HCT116 (cell line): Measurements from ENCODE around the gene RRP12. TPM values are rescaled to one million over a fixed set of nuclear protein-coding genes. Genes with fewer than 3 reads are reported as not detected.

Experiments used
- ATAC-seq: fragments of 200-7000 bp; cut with Tn5 transposase; 2 replicates; pipeline ENCODE4 v1.9.1; 2020; ENCODE audit warnings: mild to moderate bottlenecking, moderate library complexity
- BruUV-seq: library from RNA; stranded (reverse); fragments of 400-500 nt; replicated peaks from 2 replicates; lab custom pipeline; 2021; lab: Mats Ljungman, UMichigan
- CTCF ChIA-PET: fragments of 300-600 bp; sonication (Branson Sonifier 250); formaldehyde crosslinking; loops from one replicate; lab custom pipeline; 2021; ENCODE audit warnings: antibody characterized with exemption; lab: Charles Lee
- POLR2A ChIA-PET: fragments of 300-600, 350-600 bp; sonication (Branson Sonifier 250); formaldehyde crosslinking; loops from one replicate; lab custom pipeline; 2021; ENCODE audit warnings: antibody characterized with exemption; lab: Charles Lee
- RAD21 ChIA-PET, 2 experiments: fragments of 300-600 bp; sonication (Branson Sonifier 250); formaldehyde crosslinking; loops; one replicate each; lab custom pipeline; 2023; ENCODE audit warnings: low total read pairs in 2 of 2; ENCODE audit not compliant: uncharacterized antibody in 2 of 2, unreplicated experiment in 2 of 2, low non-redundant PET in 1 of 2; lab: Charles Lee
- DNase-seq: peaks from one replicate; pipeline ENCODE4 v3.0.0-alpha.2; 2010; ENCODE audit warnings: low read depth, low spot score
- H2AFZ ChIP-seq: fragments of 200-600 bp; shearing (Covaris generic), sonication (generic); 2 replicates; pipeline ENCODE4 v1.6.1; 2017; ENCODE audit warnings: low read depth, mixed run types, mixed read lengths, antibody characterized with exemption, low read length; ENCODE audit not compliant: poor library complexity, severe bottlenecking
- H3K27ac ChIP-seq: 2 replicates; pipeline ENCODE4 v1.5.1; 2012; ENCODE audit warnings: low read depth, low read length
- H3K27me3 ChIP-seq: fragments of 200-600 bp; sonication (generic); 2 replicates; pipeline ENCODE4 v1.6.1; 2016; ENCODE audit warnings: mixed run types, low read length, mixed read lengths; ENCODE audit not compliant: insufficient read depth
- H3K36me3 ChIP-seq, 2 experiments: fragments of 200-500 bp in 1 of 2; fragments of 200-600 bp in 1 of 2; sonication (Bioruptor generic) in 1 of 2; sonication (generic) in 1 of 2; 2 replicates each; pipeline versions ENCODE4 v1.5.1 to v1.6.1; 2014 to 2016; ENCODE audit warnings: low read length in 2 of 2, inconsistent platforms in 1 of 2, mixed read lengths in 1 of 2, mixed run types in 1 of 2; ENCODE audit not compliant: insufficient read depth in 2 of 2, control insufficient read depth in 1 of 2
- H3K4me1 ChIP-seq, 2 experiments: fragments of 200-600 bp in 1 of 2; sonication (generic) in 1 of 2; 2 replicates each; pipeline versions ENCODE4 v1.5.1 to v1.6.1; 2012 to 2017; ENCODE audit warnings: low read length in 2 of 2, inconsistent platforms in 1 of 2, mild to moderate bottlenecking in 1 of 2, mixed read lengths in 1 of 2, mixed run types in 1 of 2, moderate library complexity in 1 of 2; ENCODE audit not compliant: insufficient read depth in 2 of 2, control insufficient read depth in 1 of 2
- H3K4me2 ChIP-seq: fragments of 200-600 bp; sonication (generic); 2 replicates; pipeline ENCODE4 v1.6.1; 2017; ENCODE audit warnings: mixed run types, low read length, mixed read lengths
- H3K4me3 ChIP-seq, 2 experiments: fragments of 200-600 bp in 1 of 2; sonication (generic) in 1 of 2; replicated peaks in 1 of 2; 2 replicates each; pipeline ENCODE4 v1.5.1; 2011 to 2016; ENCODE audit warnings: low read length in 2 of 2, control low read depth in 1 of 2, low read depth in 1 of 2, mild to moderate bottlenecking in 1 of 2, mixed read lengths in 1 of 2, mixed run types in 1 of 2
- H3K79me2 ChIP-seq: fragments of 200-600 bp; sonication (generic); 2 replicates; pipeline ENCODE4 v1.6.1; 2017; ENCODE audit warnings: mild to moderate bottlenecking, mixed run types, low read length, moderate library complexity, mixed read lengths; ENCODE audit not compliant: insufficient read depth
- H3K9ac ChIP-seq: fragments of 200-600 bp; sonication (generic); 2 replicates; pipeline ENCODE4 v1.6.1; 2016; ENCODE audit warnings: low read length, mixed read lengths
- H3K9me2 ChIP-seq: fragments of 200-600 bp; sonication (generic), shearing (Covaris generic); 2 replicates; pipeline ENCODE4 v1.6.1; 2017; ENCODE audit warnings: mixed run types, mild to moderate bottlenecking, moderate library complexity; ENCODE audit not compliant: insufficient read depth
- H3K9me3 ChIP-seq, 2 experiments: fragments of 200-500 bp in 1 of 2; fragments of 200-600 bp in 1 of 2; sonication (Bioruptor generic) in 1 of 2; sonication (generic) in 1 of 2; 2 replicates each; pipeline ENCODE4 v1.6.1; 2014 to 2017; ENCODE audit warnings: low read length in 2 of 2, mixed read lengths in 2 of 2, inconsistent platforms in 1 of 2, low read depth in 1 of 2, mild to moderate bottlenecking in 1 of 2, mixed run types in 1 of 2, moderate library complexity in 1 of 2; ENCODE audit not compliant: control insufficient read depth in 1 of 2, insufficient read depth in 1 of 2
- H4K20me1 ChIP-seq: fragments of 200-600 bp; sonication (generic), shearing (Covaris generic); 2 replicates; pipeline ENCODE4 v1.6.1; 2017; ENCODE audit warnings: mixed run types, mild to moderate bottlenecking, moderate library complexity; ENCODE audit not compliant: insufficient read depth
- EGR1 ChIP-seq: IDR thresholded peaks from 2 replicates; pipeline ENCODE4 v1.6.1; 2012; ENCODE audit warnings: low read depth
- ELF1 ChIP-seq: IDR thresholded peaks from 2 replicates; pipeline ENCODE4 v1.6.1; 2012; ENCODE audit warnings: low read depth, borderline replicate concordance
- EZH2 ChIP-seq: fragments of 200-600 bp; sonication (generic); IDR thresholded peaks from 2 replicates; pipeline ENCODE4 v1.6.1; 2017; ENCODE audit warnings: antibody characterized with exemption, mixed run types
- EZH2phosphoT487 ChIP-seq: fragments of 200-600 bp; IDR thresholded peaks from 2 replicates; pipeline ENCODE4 v1.6.1; 2018; ENCODE audit warnings: antibody characterized with exemption, borderline replicate concordance
- POLR2AphosphoS5 ChIP-seq: IDR thresholded peaks from 2 replicates; pipeline ENCODE4 v1.6.1; 2011; ENCODE audit warnings: mild to moderate bottlenecking, low read depth, low read length, moderate library complexity
- SP1 ChIP-seq: IDR thresholded peaks from 2 replicates; pipeline ENCODE4 v1.6.1; 2012; ENCODE audit warnings: low read depth
- SRF ChIP-seq: IDR thresholded peaks from 2 replicates; pipeline ENCODE4 v1.6.1; 2012; ENCODE audit warnings: low read depth
- TCF7L2 ChIP-seq: IDR thresholded peaks from 2 replicates; pipeline ENCODE4 v1.7.0; 2011; ENCODE audit warnings: borderline replicate concordance, inconsistent platforms; ENCODE audit not compliant: insufficient read depth, insufficient read length; ENCODE audit errors: extremely low read depth
- ZBTB33 ChIP-seq: IDR thresholded peaks from 2 replicates; pipeline ENCODE4 v1.6.1; 2011; ENCODE audit warnings: mild to moderate bottlenecking, low read length, moderate library complexity; ENCODE audit not compliant: insufficient replicate concordance; ENCODE audit errors: extremely low read depth
- intact Hi-C: fragments of 100-400 bp; cut with micrococcal nuclease; formaldehyde crosslinking; loops from 2 replicates; pipeline ENCODE4 v1.10.0; 2022
- total RNA-seq: library from RNA; stranded (reverse); gene quantifications from one replicate; pipeline ENCODE4 v1.2.1, GENCODE V29; 2021; ENCODE audit not compliant: unreplicated experiment
- TF ChIP-seq, protein P1 (sequence below): IDR thresholded peaks from 2 replicates; pipeline ENCODE4 v1.6.1; 2012; ENCODE audit warnings: low read depth
- TF ChIP-seq, protein P2 (sequence below): IDR thresholded peaks from 2 replicates; pipeline ENCODE4 v1.6.1; 2012
- TF ChIP-seq, protein P3 (sequence below), 3 experiments: fragments of 200-600 bp in 1 of 3; sonication (generic) in 1 of 3; IDR thresholded peaks in 2 of 3; conservative IDR thresholded peaks in 1 of 3; 2 replicates each; pipeline ENCODE4 v1.5.1; 2012 to 2017; ENCODE audit warnings: low read depth in 2 of 3, low read length in 2 of 3, antibody characterized with exemption in 1 of 3, borderline replicate concordance in 1 of 3, control low read depth in 1 of 3, mild to moderate bottlenecking in 1 of 3, mixed read lengths in 1 of 3, mixed run types in 1 of 3, moderate library complexity in 1 of 3; ENCODE audit not compliant: insufficient read depth in 1 of 3

Gene RRP12
- total RNA-seq, 1 experiment from 2014 or later = 67.0 TPM

GRCh38 chr10:97336006-97336405 lies 65.1 kb downstream of the RRP12 start:
- TF ChIP-seq TCF7L2 (no peak), EGR1 (no peak), POLR2AphosphoS5 (no peak), SP1 (no peak), ELF1 (no peak), SRF (no peak), EZH2 (no peak), ZBTB33 (no peak), EZH2phosphoT487 (no peak)
- TF ChIP-seq, protein P1, sequence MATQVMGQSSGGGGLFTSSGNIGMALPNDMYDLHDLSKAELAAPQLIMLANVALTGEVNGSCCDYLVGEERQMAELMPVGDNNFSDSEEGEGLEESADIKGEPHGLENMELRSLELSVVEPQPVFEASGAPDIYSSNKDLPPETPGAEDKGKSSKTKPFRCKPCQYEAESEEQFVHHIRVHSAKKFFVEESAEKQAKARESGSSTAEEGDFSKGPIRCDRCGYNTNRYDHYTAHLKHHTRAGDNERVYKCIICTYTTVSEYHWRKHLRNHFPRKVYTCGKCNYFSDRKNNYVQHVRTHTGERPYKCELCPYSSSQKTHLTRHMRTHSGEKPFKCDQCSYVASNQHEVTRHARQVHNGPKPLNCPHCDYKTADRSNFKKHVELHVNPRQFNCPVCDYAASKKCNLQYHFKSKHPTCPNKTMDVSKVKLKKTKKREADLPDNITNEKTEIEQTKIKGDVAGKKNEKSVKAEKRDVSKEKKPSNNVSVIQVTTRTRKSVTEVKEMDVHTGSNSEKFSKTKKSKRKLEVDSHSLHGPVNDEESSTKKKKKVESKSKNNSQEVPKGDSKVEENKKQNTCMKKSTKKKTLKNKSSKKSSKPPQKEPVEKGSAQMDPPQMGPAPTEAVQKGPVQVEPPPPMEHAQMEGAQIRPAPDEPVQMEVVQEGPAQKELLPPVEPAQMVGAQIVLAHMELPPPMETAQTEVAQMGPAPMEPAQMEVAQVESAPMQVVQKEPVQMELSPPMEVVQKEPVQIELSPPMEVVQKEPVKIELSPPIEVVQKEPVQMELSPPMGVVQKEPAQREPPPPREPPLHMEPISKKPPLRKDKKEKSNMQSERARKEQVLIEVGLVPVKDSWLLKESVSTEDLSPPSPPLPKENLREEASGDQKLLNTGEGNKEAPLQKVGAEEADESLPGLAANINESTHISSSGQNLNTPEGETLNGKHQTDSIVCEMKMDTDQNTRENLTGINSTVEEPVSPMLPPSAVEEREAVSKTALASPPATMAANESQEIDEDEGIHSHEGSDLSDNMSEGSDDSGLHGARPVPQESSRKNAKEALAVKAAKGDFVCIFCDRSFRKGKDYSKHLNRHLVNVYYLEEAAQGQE = no peak
- TF ChIP-seq, protein P2, sequence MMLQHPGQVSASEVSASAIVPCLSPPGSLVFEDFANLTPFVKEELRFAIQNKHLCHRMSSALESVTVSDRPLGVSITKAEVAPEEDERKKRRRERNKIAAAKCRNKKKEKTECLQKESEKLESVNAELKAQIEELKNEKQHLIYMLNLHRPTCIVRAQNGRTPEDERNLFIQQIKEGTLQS = no peak
- TF ChIP-seq, protein P3, sequence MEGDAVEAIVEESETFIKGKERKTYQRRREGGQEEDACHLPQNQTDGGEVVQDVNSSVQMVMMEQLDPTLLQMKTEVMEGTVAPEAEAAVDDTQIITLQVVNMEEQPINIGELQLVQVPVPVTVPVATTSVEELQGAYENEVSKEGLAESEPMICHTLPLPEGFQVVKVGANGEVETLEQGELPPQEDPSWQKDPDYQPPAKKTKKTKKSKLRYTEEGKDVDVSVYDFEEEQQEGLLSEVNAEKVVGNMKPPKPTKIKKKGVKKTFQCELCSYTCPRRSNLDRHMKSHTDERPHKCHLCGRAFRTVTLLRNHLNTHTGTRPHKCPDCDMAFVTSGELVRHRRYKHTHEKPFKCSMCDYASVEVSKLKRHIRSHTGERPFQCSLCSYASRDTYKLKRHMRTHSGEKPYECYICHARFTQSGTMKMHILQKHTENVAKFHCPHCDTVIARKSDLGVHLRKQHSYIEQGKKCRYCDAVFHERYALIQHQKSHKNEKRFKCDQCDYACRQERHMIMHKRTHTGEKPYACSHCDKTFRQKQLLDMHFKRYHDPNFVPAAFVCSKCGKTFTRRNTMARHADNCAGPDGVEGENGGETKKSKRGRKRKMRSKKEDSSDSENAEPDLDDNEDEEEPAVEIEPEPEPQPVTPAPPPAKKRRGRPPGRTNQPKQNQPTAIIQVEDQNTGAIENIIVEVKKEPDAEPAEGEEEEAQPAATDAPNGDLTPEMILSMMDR (IDR thresholded peaks at IDR 0.05 in 2 of 3, conservative IDR thresholded peaks at IDR 0.05 in 1 of 3; ENCODE audit: borderline replicate concordance in 1 of 3, insufficient read depth in 1 of 3, low read depth in 2 of 3, low read length in 2 of 3) = no peak
- ChIA-PET RAD21 (no interaction called here), POLR2A (no interaction called here), CTCF (no interaction called here)
- ATAC-seq (no peak), DNase-seq (no peak)
- no peaks in the 10 kb centered on the region for H4K20me1 ChIP-seq
- intact Hi-C loops = no loop called here
- H3K9me2 ChIP-seq = no peaks in the 10 kb centered on the region
- BruUV-seq = no TSS peak
- H3K9me3 ChIP-seq = no peaks in the 10 kb centered on the region
- no peaks in the 10 kb centered on the region for H3K79me2 ChIP-seq
- no peak overlapping the region for H3K4me3 ChIP-seq
- no peak overlapping the region for H2AFZ ChIP-seq
- no peak overlapping the region for H3K4me2 ChIP-seq
- no peak overlapping the region for H3K27ac ChIP-seq
- H3K36me3 ChIP-seq = no peaks in the 10 kb centered on the region
- H3K9ac ChIP-seq = no peak overlapping the region
- peaks cover 23 to 33% of the 10 kb centered on the region in 2 experiments for H3K4me1 ChIP-seq
- no peaks in the 10 kb centered on the region for H3K27me3 ChIP-seq
